Adrenal gland (tissue), 12 donors: Measurements from ENCODE around the gene CNGB1. TPM values are rescaled to one million over a fixed set of nuclear protein-coding genes. Genes with fewer than 3 reads are reported as not detected.

Experiments used
- DNase-seq, 7 donors: peaks; one replicate each; pipeline ENCODE4 v3.0.0-alpha.2; 2019 to 2020
- H3K27ac ChIP-seq, 5 donors: fragments of 200-600 bp; sonication (generic) in 4 of 5; 1 replicate in 3 of 5; 2 replicates in 2 of 5; pipeline versions ENCODE4 v1.5.1 to v1.8.0; 2016 to 2020; ENCODE audit warnings: mild to moderate bottlenecking in 1 of 5
- H3K27me3 ChIP-seq: fragments of 200-600 bp; 2 replicates; pipeline ENCODE4 v1.8.0; 2021
- H3K36me3 ChIP-seq, 2 donors: fragments of 200-600 bp; replicated peaks in 1 of 2; 1 replicate in 1 of 2; 2 replicates in 1 of 2; pipeline versions ENCODE4 v1.5.1 to v1.8.0; 2018 to 2022
- H3K4me1 ChIP-seq, 2 donors: fragments of 200-600 bp; replicated peaks in 1 of 2; 1 replicate in 1 of 2; 2 replicates in 1 of 2; pipeline versions ENCODE4 v1.5.1 to v1.8.0; 2018 to 2021
- H3K4me3 ChIP-seq, 4 donors: fragments of 200-600 bp; sonication (generic) in 3 of 4; one replicate each; pipeline ENCODE4 v1.5.1; 2016 to 2018
- H3K9me3 ChIP-seq, 3 donors: fragments of 200-600 bp; sonication (generic) in 1 of 3; replicated peaks in 1 of 3; 1 replicate in 2 of 3; 2 replicates in 1 of 3; pipeline versions ENCODE4 v1.5.1 to v1.8.0; 2016 to 2021
- CTCF ChIP-seq, 6 experiments: fragments of 450-650 bp in 4 of 6; fragments of 200-600 bp in 2 of 6; sonication (generic) in 1 of 6; IDR thresholded peaks; 1 replicate in 5 of 6; 2 replicates in 1 of 6; pipeline versions ENCODE4 v1.5.1 to v1.8.0; 2016 to 2021; ENCODE audit warnings: antibody characterized with exemption in 6 of 6, mild to moderate bottlenecking in 2 of 6, moderate library complexity in 1 of 6
- POLR2A ChIP-seq, 2 donors: fragments of 450-650 bp; IDR thresholded peaks; one replicate each; pipeline ENCODE4 v1.6.1; 2017; ENCODE audit warnings: antibody characterized with exemption in 2 of 2, mild to moderate bottlenecking in 2 of 2, moderate library complexity in 1 of 2
- WGBS, 4 donors: extraction: QIAGEN DNeasy Blood & Tissue Kit in 2 of 4; methylation state at CpG; one replicate each; pipeline versions ENCODE4 v1.1.5 to v1.1.7; 2013 to 2017; 5-methylcytosine and 5-hydroxymethylcytosine counted together
- intact Hi-C, 2 donors: fragments of 100-400 bp; cut with DNase I; formaldehyde crosslinking; loops; one replicate each; pipeline versions ENCODE4 v1.14.1 to v1.15.0; 2022 to 2023
- polyA plus RNA-seq, 3 donors: library from polyadenylated mRNA; stranded (reverse); fragments of 200-250 nt in 2 of 3; fragments of 350-450 nt in 1 of 3; fragmentation: Illumina TruSeq in 1 of 3; extraction: RNeasy Lipid Tissue Mini Kit (QIAGEN cat#74804) in 1 of 3; gene quantifications; one replicate each; pipeline ENCODE4 v1.2.3, GENCODE V29; 2013 to 2014
- total RNA-seq, 9 donors: library from RNA; depleted of rRNA in 4 of 9; stranded (reverse); fragments of >200 nt in 4 of 9; fragments of 120-200 nt in 1 of 9; fragmentation: NEBNext Ultra II Directional in 1 of 9; extraction: Animal tissue kit (Norgen Biotek cat#: 25700) in 1 of 9; gene quantifications; one replicate each; pipeline versions ENCODE4 v1.1.0 to v1.2.4, GENCODE V29; 2013 to 2023
- donor health status: healthy with polysubstance abuse.
- donor health status: Bipolar disorder and iron deficiency.
- donor health status: DM: yes; HTN: yes; CAD: no.
- donor health status: DM: no; HTN: no; CAD: no.
- donor health status: DM: no; HTN: no; CAD: no.
- donor health status: DM: yes; HTN: yes; CAD: no.

Gene CNGB1
- total and polyA plus RNA-seq, 12 donors, result 0.67 to 2.4 (median 1.5) TPM; not detected in 5

DNA sequence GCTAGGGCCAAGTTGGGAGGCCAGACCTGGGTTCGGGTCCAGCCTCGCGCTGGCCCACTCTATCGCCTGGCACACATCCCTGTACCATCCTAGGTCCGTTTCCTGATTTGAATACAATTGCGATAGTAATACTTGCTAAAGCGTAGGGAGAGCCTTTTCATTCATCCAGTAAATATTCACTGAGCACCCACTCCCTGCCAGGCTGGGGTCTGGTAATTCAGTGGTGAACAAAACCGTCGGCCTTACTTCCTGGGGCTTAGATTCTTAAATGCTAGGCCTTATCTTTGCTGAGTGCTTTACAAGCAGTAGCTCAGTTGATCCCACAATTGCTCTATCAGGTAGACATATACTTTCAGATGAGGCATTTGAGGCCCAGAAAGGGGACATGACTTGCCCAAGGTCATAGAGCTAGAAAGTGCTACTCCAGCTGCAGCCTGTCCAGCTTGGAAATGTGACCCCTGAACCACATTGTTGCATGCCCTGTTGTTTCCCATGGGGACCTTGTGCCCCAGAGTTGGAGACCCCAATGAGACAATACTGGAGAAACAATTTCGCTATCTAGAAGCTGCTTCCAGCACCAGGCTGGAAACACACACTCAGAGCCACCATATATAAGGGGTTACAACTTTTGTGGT, 31.0 kb upstream of the CNGB1 start:
- Histone ChIP-seq H3K27me3 (no peaks in the 10 kb centered on the region), H3K4me3 (peak overlapping the region in 2 of 4 donors; percentile 42 to 98), H3K27ac (peak overlapping the region in 3 of 5 donors; percentile 83 to 92 (median 89)), H3K9me3 (no peaks in the 10 kb centered on the region), H3K4me1 (peaks cover 19 to 37% of the 10 kb centered on the region in 2 donors), H3K36me3 (peaks cover 0 to 20% of the 10 kb centered on the region in 2 donors)
- intact Hi-C loops, result loop anchor here in 1 of 2 donors (2.0 kb wide), 1 partner anchor 103 kb away; no protein-coding TSS in a partner anchor
- DNase-seq, result no peak
- WGBS, 4 donors, result 21 to 46% (median 32%) methylated on average over 7 to 10 of the region's 10 CpGs
- TF ChIP-seq POLR2A (IDR thresholded peaks at IDR 0.05) (no peak), CTCF (IDR thresholded peaks at IDR 0.05) (no peak)

- peak in 1 of 2 donors; percentile 71 for TF ChIP-seq POLR2A (IDR thresholded peaks at IDR 0.05)
- TF ChIP-seq CTCF (IDR thresholded peaks at IDR 0.05), result peak; percentile 20 to 78 (median 60)
- Histone ChIP-seq H3K9me3 (no peaks in the 10 kb centered on the region), H3K4me3 (peak within 1 kb of the TSS; percentile 35 to 98 (median 53)), H3K4me1 (peaks cover 19 to 37% of the 10 kb centered on the region in 2 donors), H3K27ac (peak within 1 kb of the TSS; percentile 63 to 92 (median 83)), H3K27me3 (no peaks in the 10 kb centered on the region), H3K36me3 (peaks cover 0 to 29% of the 10 kb centered on the region in 2 donors)
- intact Hi-C loops, result loop anchor here in 1 of 2 donors (2.0 kb wide), 1 partner anchor 102 kb away; no protein-coding TSS in a partner anchor
- DNase-seq, result peak; percentile 84 to 91 (median 89)
- 0 to 2% (median 0%) methylated on average over 10 to 81 of the region's 81 CpGs for WGBS, 4 donors
Measured at GRCh38 chr16:58000706-58001676, 30.1 kb upstream of the CNGB1 start, which contains the start of gene USB1. Gene USB1 (plus strand): TSS chr16:58001407. CDS start chr16:58001484, 77 bp downstream.

DNA sequence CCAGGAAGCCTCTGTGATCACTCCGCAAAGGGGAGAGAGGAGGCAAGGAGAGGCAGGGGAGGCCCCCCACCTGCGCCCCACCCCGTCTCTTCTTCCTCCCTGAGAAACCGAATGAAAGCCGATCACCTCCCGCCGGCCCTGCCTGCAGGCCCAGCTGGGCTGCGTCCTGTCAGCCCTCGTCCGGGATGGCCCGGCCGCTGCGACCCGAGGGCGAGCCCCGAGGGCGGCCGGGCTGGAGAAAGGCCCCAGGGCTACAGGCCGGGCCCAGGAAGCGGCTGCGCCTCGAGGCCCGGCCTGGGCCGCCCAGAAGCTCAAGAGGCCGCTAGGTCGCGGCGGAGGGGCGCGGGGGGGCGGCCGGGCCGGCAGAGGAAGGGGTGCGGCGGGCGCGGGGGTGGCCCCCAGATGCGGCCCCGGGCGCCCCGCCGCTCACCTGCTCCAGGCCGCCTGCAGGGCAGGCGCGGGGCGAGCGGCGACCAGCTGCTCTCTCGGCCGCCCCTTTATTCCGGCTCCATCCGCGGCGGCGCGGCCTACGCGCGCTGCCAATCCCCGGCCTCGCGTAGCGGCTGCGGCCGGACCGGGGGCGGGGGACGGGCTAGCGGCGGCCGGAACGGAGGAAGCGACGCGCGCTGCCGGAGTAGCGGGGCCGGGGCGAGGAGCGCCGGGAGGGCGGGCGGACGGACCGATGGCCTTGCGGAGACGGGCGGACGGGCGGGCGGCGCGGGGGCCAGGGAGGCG, 29.2 kb upstream of the CNGB1 start, which contains the start of gene ZNF319:
ZNF319 (minus strand) TSS at position 702 of the 735 bp plus-strand sequence. CDS start 2,407 bp downstream, outside the sequence.
- intact Hi-C loops, result loop anchor here (2.0 to 10.0 kb wide), 4 partner anchors 98 to 415 kb away; no protein-coding TSS in a partner anchor
- H3K27ac ChIP-seq, result peak within 1 kb of the TSS; percentile 63 to 92 (median 83)
- DNase-seq, result peak in 1 of 7 donors; percentile 88
- H3K27me3 ChIP-seq, result no peaks in the 10 kb centered on the region
- H3K9me3 ChIP-seq, result no peaks in the 10 kb centered on the region
- peak within 1 kb of the TSS; percentile 35 to 98 (median 53) for H3K4me3 ChIP-seq
- 1% methylated on average over 62 to 95 of the region's 95 CpGs; no CpG with 5 or more reads in 2 of the 4 donors for WGBS, 4 donors
- H3K36me3 ChIP-seq, result peaks cover 0 to 30% of the 10 kb centered on the region in 2 donors
- H3K4me1 ChIP-seq, result peaks cover 19 to 33% of the 10 kb centered on the region in 2 donors
- peak in 1 of 2 donors; percentile 31 for TF ChIP-seq POLR2A (IDR thresholded peaks at IDR 0.05)
- peak in 1 of 6 experiments; percentile 1 for TF ChIP-seq CTCF (IDR thresholded peaks at IDR 0.05)
